HG03060 (cell line): ENCODE measurements around the gene CTNNA3.

Experiments
- ATAC-seq: cut with Tn5 transposase; IDR thresholded peaks from one replicate; pipeline ENCODE4 v1.9.1; 2021; ENCODE audit warnings: low read depth, moderate number of reproducible peaks; ENCODE audit not compliant: unreplicated experiment

CTNNA3 gene

GRCh38 chr10:67520924-67521520 lies 175.0 kb downstream of the CTNNA3 start:
- peak; percentile 81 for ATAC-seq

- no peak for ATAC-seq
These were observed 176.6 kb downstream of the CTNNA3 start for GRCh38 chr10:67519434-67519833.

- no peak for ATAC-seq
These were observed 177.2 kb downstream of the CTNNA3 start for GRCh38 chr10:67518756-67519155.

- ATAC-seq, result no peak
These were observed 178.0 kb downstream of the CTNNA3 start for GRCh38 chr10:67518043-67518442.

GRCh38 chr10:67506757-67507091 lies 189.3 kb downstream of the CTNNA3 start:
- ATAC-seq, result no peak

- no peak for ATAC-seq
These were observed 189.8 kb downstream of the CTNNA3 start for GRCh38 chr10:67506083-67506756.

- no peak for ATAC-seq
These were observed 203.5 kb downstream of the CTNNA3 start for GRCh38 chr10:67492317-67493019.

- no peak for ATAC-seq
These were observed 207.9 kb downstream of the CTNNA3 start for GRCh38 chr10:67487906-67488619.

GRCh38 chr10:67487199-67487598 lies 208.8 kb downstream of the CTNNA3 start:
- ATAC-seq, result no peak

- no peak for ATAC-seq
These were observed 218.1 kb downstream of the CTNNA3 start for GRCh38 chr10:67477868-67478267.

- ATAC-seq, result no peak
These were observed 219.8 kb downstream of the CTNNA3 start for GRCh38 chr10:67476201-67476600.

GRCh38 chr10:67473850-67474633 lies 222.0 kb downstream of the CTNNA3 start:
- no peak for ATAC-seq

- ATAC-seq, result no peak
These were observed 225.0 kb downstream of the CTNNA3 start for GRCh38 chr10:67471022-67471421.

- no peak for ATAC-seq
These were observed 231.7 kb downstream of the CTNNA3 start for GRCh38 chr10:67464278-67464677.

GRCh38 chr10:67452892-67453291 lies 243.1 kb downstream of the CTNNA3 start:
- no peak for ATAC-seq

GRCh38 chr10:67438605-67439304 lies 257.2 kb downstream of the CTNNA3 start:
- ATAC-seq, result no peak

- ATAC-seq, result no peak
These were observed 262.7 kb downstream of the CTNNA3 start for GRCh38 chr10:67433276-67433675.

GRCh38 chr10:67402620-67403019 lies 293.4 kb downstream of the CTNNA3 start:
- no peak for ATAC-seq

GRCh38 chr10:67401711-67402110 lies 294.3 kb downstream of the CTNNA3 start:
- no peak for ATAC-seq
